NCI-H345 treated with DMSO at 0.1 percent for 48 hours (cell line): ENCODE data around the gene GPR152.

Source experiments
- DNase-seq: peaks from one replicate; lab custom pipeline; 2025; ENCODE audit not compliant: unreplicated experiment; lab: John Stamatoyannopoulos, UW

The GPR152 gene, protein sequence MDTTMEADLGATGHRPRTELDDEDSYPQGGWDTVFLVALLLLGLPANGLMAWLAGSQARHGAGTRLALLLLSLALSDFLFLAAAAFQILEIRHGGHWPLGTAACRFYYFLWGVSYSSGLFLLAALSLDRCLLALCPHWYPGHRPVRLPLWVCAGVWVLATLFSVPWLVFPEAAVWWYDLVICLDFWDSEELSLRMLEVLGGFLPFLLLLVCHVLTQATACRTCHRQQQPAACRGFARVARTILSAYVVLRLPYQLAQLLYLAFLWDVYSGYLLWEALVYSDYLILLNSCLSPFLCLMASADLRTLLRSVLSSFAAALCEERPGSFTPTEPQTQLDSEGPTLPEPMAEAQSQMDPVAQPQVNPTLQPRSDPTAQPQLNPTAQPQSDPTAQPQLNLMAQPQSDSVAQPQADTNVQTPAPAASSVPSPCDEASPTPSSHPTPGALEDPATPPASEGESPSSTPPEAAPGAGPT

DNA sequence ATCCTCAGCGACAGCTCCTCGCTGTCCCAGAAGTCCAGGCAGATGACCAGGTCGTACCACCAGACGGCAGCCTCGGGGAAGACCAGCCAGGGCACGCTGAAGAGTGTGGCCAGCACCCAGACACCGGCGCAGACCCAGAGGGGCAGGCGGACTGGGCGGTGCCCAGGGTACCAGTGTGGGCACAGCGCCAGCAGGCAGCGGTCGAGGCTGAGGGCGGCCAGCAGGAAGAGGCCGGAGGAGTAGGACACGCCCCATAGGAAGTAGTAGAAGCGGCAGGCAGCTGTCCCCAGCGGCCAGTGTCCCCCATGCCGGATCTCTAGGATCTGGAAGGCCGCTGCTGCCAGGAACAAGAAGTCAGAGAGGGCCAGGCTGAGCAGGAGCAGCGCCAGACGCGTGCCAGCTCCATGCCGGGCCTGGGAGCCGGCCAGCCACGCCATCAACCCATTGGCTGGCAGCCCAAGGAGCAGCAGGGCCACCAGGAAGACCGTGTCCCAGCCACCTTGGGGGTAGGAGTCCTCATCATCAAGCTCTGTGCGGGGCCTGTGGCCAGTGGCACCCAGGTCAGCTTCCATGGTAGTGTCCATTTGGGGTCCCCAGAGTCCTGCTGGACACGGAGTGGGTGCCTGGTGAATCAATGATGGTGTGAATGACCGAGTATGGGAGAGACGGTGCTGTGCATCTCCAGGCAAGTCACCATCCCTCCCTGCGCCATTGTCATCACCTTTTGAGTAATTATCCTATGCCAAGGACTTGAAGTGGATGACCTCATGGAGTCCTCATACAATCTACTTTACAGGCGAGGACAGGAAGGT, at the start of gene GPR152:
GPR152 (minus strand) TSS at position 589 of the 812 bp plus-strand sequence; CDS start at position 584, 5 bp downstream.
- DNase-seq: no peak

DNA sequence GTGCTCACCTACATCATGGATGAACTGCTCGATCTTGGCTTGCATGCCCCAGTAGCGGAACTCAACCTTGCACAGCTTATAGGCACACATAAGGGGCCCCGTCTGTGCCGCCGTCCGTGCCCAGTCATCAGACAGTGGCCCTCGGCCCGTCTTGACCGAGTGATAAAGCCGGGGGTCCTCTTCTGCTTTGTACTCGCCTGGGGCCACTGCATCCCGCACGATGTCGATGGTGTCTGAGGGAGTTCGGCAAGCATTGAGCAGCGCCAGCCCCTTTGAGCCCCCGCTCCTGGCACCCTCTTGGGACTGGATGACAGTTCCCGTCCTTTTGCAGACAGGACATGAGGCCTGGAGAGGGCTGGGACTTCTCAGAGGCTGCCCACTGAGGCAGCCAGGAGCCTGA, 49.3 kb upstream of the GPR152 start:
- no peak for DNase-seq

DNA sequence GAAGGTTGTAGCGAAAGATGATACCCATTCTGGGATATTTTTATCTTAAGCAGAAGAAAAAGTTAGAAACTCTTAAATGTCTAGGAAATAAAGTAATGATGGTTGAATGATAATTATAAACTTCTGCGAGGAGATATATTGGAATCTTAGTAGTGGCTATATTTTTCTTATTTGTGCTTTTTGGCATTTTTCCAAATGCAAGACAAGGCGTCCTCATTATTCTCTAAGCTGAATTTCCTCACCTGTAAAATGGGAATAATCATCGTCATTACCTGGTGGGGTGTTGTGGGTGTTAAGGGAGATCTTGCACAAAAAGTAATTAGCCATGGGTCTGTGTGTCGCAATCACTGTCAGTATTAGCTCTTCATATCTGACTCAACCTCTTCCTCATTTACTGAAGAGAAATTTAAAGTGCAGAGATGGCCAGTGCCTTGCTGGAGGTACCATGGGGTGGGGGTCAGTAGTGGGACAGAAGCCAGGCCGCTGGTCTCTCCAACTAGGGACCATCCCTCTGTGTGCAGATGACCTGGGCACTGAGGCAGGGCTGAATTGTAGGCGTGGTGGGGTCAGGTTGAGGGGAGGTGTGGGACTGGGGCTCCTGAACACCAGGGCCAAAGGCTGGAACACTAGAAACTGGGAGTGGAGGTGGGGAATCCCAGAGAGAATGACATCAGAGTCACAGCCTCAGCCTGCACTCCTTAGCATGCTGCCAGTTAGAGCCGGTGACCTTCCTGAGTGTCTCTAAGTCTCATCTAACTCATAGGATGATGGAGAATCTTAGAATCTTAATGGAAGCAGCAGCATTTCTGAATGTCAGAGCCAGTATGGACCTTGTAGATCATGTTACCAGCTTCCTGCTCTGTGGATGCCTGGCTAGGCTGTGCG, 48.5 kb upstream of the GPR152 start:
- no peak for DNase-seq

DNA sequence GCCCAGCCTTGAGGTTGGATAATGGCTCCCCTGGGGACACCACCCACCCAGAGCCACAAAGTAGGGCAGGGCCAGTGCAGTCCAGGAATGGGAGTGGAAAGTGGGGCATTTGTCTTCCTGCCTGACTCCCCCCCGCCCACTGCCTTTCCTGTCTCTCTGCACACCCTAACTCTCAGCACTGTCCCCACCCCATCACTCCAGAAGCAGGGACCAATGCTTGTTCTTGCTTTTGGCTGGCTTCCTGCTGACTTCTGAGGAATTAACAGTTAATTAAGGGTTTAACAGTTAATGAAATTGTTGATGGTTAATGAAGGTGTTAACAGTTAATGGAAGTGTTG, 47.9 kb upstream of the GPR152 start:
- DNase-seq: no peak

DNA sequence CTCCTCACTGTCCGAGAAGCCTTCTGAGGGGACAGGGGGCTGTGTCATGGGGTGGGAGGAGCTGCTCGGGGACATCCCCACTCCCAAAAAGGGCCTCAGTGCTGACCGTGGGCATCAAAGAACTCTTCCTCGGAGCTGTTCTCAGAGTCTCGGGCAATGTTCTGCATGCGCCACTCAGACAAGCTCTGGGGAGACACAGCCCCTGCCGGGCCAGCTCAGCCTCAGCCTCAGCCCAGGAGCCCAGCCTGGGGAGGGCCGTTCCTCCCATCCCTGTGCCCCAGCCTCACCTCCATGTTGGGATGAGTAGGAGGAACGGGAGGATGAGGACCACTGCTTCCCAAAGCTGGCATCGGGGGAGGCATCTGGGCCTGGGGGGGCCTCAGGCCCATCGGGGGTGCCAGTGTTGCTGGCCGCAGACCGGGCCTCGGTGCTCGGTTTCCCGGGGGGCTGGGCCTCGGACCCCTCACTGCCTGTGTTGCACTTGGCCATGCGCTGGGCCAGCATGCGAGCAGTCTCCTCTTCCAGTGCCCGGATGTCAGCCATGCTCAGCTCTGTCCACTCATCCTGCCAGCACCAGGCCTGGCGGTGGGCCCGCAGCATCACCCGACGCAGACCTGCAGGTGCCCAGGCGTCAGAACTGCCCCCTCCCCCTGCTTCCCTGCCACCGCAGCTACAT, 47.4 kb upstream of the GPR152 start:
- DNase-seq: no peak

DNA sequence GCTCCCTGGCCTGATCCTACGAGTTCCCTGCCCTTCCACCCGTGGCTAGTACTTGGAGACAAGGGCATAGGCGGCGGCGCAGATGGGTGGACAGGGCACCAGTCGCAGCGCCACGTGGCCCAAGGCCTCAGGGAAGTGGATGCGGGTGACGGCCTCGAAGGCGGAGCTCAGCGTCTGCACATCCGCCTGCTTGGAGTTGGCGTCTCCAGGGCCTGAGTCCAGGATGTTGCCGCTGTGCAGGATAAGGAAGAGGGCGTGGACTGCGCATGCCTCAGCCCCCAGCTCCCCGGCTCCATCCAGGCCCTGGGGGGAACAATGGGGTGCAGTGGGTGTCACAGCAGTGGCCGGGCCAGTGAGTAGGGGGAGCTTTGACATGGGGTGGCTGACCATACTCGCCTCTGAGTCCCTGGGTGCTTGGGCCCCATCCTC, 46.0 kb upstream of the GPR152 start:
- no peak for DNase-seq

DNA sequence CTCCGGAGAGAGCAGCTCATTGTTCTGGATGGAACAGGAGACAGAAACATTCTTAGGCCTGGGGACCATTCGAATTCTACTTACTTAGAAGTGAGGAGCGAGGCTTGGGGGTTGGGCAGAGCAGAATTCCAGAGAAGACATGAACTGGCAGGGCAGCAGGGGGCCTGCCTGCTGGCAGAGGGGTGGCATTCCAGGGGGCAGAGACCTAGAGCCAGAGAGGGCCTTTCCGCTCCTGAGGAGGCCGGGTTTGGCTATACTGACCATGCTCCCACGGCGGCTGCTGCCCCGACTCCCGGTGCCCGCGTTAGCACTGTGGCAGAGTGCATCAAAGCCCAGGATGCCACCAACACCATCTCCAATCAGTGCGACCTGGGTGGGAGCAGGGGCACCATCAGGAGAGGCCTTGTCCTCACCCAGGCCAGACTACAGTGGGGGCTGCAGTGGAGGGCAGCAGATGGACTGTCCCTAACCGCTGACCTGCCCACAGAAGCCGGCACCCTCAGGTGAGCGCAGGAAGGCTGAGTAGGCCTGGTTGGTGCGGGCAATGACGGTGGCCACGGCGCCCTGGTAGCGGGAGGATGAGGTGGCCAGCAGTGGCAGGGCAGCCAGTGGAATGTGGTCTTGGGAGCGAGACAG, 45.2 kb upstream of the GPR152 start:
- DNase-seq: no peak

DNA sequence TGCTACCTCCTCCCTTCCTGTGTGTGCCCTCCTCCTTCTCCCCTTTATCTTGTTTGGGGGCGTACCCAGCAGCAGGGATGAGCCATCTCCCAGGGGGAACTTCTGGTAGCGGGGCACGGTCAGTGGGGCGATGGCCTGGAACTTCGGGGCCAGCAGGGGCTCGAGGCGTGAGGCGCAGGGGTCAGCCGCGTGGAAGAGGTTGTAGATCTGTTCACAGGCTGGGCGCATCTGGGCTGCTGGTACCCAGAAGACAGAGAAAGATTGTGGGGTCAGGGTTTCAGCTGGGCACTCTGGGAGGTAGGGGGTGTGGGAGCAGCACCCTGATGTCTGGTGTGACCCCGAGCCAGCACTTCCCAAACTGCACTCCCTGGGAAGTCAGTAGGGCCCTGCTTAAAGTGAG, 43.6 kb upstream of the GPR152 start:
- no peak for DNase-seq

DNA sequence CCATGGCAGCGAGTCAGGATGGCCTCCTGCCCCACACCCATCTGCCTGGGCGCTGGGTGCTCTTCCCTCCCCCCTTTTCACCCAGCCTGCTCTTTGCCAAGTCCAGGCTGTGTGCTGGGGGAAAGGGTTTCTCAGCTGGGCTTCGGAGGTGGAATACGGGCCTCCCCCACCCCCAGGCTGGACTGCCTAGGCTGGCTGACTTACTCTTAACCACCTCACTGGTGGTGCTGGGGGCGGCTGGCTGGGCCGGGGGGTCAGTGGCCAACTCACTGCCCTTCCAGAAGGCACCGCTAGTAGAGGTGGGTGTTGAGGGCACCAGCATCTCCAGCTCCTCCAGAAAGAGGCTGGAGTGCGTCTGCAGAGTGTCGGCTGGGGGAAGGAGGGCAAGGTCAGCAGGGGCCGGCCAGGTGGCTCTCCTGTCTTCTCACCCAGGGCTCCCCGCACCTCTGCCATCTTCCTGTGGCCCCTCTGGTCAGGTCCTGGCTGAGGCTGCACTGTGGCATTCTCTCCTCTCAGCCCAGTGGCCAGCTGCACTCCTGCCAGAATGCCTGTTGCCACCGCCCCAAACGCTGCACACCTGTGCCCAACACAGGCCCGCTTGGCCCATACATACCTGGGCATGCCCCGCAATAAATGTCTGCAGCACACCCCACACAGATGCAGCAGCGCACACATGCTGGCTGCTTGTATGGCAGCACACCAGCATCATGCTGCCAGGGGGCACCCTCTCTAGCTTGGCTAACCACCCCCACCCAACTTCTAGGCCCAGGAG, 42.9 kb upstream of the GPR152 start:
- DNase-seq: no peak

DNA sequence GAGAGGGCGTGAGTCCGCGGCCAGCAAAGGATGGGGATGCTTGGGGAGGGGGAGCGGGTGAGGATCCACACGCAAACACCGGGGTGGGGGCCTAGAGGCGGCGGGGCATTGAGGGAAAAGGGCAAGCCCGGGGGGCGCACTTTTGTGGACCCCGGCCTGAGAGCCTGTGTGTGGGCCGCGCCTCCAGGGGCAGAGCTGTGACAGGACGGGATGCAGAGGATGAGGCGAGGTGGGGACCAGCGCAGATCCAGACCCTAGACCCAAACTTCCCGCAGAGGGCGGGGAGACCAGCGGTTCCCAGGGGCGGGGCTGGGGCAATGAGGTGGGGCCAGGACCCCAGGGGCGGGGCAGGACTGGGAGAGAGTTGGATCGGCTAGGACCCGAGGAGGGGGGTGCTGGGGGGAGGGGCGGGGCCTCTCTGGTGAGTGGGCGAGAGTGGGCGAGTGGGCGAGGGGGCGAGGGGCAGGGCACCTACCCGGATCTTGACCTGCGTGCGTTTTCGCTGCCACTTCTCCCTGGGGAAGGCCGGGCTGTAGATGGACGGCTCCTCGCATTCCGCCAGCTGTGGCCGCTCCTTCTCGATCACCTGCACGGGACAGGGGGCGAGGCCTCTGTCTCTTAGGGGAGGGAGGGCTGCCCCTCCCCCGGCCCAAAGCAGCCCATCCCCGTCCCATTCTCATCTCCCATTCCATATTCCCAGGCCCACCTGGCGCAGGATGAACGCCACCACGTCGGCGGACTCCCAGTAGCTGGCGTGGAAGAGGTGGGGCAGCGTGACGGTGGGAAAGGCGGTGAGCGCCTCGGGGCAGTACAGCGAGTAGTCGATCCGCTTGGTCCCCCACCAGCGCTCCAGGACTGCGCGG, 42.1 kb upstream of the GPR152 start:
- DNase-seq: no peak

DNA sequence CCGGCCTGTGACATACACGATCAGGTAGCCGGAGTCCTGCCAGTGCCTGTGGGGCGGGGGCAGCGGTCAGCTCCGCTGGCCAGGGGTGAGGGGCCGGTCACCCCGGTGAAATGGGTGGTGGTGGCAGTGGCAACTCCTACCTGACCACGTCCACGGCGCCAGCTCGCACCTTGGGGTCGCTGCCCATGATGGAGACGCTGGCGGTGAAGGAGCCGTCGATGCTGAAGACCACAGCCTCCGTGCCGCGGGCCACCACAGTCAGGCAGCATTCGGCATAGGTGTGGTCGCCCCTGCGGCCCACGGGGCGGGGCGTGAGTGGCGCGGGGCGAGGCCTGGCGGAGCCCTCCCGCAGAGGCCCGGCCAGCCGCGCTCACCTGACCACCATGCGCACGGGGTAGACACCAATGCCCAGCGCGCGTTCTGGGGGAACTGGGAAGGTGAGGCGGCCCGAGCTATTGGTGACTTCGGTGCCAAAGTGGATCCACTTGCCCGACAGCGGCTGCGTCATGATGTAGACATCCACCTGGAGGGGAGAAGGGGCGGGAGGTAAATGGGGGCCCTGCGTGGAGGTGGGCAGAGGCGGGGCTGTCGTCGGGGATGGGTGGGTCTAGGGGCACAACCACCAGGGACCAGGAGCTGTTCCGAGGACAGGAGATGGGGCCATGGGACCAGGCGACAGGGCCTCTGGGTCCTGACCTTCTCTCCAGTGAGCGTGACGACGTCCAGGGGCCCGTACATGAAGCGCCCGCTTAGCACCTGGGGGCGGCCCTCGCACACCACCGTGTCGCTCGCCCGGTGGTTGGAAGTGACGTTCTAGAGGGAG, 41.2 kb upstream of the GPR152 start:
- no peak for DNase-seq

DNA sequence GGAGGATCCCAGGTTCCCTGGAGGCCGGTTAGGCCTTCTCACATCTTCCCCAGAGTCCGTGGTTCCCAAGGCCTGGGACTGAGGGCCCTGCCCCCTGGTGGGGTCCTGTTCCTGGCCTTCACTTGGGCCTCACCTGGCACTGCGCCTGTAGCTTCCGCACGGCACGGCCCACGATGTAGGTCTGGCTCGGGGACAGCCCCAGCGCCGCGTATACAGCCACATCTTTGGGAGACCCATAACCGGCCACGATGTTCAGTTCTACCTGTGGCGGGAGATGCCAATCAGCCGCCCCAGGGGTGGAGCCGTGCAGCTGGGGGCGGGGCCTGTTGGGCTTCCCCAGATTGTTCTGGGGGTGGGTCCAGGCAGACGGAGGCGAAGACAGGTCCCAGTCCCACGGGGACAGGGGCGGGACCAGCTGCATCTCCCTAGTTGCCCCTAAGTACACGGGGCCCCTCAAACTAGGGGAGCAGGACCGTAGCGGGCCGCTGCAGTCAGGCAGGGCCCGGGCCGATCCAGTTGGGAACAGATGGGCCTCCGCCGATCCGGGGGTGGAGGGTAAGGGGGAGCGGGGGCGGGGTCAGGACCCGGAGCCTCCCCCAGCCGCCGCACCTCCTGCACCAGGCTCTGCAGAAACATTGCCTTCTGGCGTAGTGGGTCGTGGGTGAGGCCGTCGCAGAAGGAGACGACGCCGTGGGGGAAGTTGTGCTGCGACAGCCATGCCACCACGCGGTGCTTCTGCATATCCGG, 40.4 kb upstream of the GPR152 start:
- no peak for DNase-seq

DNA sequence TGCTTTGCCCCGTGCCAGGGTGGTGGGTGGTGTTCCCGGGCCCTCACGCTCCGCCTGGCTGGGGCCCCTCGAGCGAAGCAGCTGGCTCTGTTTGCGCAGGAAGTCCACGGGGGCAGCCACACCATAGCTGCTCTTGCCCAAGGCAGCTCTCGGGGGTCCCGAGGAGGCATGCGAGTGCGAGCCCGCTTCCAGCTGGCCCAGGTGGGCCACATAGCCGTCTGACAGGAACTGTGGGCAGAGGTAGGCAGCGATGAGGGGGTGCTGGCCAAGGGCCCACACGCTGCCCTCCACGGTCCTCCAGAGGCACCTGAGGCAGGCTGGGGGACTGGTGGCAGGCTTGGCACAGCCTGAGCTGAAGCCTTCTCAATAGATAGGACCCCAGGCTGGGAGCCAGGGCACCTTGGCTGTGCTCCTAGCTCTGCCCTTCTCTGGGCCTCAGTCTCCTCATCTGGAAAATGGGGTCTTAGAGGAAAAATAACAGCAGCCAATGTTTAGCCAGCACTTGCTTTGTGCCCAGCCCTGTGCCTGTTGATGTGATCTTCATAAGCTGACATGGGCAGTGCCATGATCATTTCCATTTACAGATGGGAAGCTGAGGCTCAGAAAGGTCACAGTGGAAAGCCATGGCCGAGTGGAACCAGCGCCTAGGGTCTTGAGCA, 39.7 kb upstream of the GPR152 start:
- no peak for DNase-seq

DNA sequence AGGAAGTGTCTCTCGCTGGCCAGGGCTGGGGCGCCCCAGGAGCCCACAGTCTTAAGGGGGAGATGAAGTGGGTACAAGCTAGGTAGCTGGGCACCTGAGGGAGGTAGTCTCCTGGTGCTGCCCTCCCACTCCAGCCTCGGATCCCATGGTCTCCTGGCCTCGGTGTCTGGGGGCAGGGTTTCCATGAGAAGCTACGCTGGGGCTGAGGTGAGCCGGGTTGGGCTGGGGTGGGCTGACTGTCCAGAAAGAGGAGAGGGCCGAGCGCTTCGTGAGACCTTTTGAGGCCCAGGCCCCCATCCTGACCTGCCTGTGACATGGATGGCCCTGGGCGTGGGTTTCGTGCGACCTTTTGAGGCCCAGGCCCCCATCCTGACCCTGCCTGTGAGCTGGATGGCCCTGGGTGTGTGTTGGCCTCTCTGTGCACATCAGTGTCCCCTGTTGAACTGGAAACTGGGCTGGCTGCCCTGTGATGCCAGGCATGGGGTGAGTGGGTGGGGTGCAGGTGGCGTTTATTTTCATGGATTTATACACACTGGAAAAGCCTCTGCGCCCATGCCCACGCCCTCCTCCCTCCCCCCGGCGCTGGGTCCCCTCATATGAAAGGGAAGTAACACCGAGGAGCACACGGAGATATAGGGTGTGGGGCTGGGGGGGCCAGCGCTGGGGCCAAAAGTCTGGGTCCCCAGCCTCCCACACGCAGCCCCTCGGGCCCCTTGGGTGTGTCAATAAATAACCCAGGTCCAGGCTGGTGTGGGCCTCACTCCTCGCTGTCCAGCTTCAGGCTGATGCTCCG, 38.9 kb upstream of the GPR152 start:
- DNase-seq: no peak

DNA sequence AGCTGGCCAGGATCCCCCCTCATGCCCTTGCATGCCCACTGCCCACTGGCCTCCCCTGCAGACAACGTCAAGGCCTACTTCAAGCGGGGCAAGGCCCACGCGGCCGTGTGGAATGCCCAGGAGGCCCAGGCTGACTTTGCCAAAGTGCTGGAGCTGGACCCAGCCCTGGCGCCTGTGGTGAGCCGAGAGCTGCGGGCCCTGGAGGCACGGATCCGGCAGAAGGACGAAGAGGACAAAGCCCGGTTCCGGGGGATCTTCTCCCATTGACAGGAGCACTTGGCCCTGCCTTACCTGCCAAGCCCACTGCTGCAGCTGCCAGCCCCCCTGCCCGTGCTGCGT, 38.2 kb upstream of the GPR152 start:
- no peak for DNase-seq
